Measurements from ENCODE around the gene GON4L.
"Not testable (repeated sequence)": the region's sequence is repeated elsewhere in the genome, so short reads cannot be mapped to it uniquely, and the experiment has no call there.

GON4L gene, protein sequence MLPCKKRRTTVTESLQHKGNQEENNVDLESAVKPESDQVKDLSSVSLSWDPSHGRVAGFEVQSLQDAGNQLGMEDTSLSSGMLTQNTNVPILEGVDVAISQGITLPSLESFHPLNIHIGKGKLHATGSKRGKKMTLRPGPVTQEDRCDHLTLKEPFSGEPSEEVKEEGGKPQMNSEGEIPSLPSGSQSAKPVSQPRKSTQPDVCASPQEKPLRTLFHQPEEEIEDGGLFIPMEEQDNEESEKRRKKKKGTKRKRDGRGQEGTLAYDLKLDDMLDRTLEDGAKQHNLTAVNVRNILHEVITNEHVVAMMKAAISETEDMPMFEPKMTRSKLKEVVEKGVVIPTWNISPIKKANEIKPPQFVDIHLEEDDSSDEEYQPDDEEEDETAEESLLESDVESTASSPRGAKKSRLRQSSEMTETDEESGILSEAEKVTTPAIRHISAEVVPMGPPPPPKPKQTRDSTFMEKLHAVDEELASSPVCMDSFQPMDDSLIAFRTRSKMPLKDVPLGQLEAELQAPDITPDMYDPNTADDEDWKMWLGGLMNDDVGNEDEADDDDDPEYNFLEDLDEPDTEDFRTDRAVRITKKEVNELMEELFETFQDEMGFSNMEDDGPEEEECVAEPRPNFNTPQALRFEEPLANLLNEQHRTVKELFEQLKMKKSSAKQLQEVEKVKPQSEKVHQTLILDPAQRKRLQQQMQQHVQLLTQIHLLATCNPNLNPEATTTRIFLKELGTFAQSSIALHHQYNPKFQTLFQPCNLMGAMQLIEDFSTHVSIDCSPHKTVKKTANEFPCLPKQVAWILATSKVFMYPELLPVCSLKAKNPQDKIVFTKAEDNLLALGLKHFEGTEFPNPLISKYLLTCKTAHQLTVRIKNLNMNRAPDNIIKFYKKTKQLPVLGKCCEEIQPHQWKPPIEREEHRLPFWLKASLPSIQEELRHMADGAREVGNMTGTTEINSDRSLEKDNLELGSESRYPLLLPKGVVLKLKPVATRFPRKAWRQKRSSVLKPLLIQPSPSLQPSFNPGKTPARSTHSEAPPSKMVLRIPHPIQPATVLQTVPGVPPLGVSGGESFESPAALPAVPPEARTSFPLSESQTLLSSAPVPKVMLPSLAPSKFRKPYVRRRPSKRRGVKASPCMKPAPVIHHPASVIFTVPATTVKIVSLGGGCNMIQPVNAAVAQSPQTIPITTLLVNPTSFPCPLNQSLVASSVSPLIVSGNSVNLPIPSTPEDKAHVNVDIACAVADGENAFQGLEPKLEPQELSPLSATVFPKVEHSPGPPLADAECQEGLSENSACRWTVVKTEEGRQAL (N-terminal part only)

DNA sequence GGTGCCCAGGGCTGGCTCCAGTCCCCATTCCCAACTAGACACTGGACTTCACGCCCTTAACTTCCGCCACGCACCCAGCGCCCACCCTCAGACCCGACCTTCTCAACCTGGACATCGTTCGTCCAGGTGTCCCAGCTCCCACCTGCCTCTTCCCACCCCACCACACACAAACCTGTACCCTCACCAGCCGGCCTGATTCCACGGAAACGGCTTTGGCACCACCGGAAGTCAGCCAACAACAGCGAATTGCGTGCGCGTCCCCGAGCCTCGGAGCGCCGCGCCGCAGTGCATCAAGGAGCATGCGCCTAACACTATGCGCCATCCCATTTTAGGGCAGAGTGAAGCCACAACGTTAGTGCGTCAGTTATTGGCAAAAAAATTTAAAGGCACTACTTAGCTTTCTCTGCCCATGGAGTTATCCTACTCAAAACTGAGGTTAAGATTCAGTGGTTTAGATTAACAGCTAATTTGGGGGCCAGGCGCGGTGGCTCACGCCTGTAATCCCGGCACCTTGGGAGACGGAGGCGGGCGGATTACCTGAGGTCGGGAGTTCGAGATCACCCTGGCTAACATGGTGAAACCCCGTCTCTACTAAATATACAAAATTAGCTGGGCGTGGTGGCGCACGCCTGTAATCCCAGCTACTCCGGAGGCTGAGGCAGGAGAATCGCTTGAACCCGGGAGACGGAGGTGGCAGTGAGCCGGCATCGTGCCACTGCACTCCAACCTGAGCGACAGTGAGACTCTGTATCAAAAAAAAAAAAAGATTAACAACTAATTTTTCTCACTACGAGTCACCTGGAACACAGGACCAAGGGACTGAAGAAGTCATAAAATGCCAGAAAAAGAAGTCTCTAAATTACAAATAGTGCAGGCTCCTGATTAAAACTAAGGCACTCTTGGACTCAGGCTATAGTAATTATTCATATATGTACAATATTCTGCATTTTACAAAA lies at the start of gene GON4L:
TSS of gene GON4L (minus strand) at position 240 of the 956 bp plus-strand sequence. CDS start 3,434 bp downstream, outside the sequence.
- peak; percentile 96 for DNase-seq (ENCODE audit: low read depth)

DNA sequence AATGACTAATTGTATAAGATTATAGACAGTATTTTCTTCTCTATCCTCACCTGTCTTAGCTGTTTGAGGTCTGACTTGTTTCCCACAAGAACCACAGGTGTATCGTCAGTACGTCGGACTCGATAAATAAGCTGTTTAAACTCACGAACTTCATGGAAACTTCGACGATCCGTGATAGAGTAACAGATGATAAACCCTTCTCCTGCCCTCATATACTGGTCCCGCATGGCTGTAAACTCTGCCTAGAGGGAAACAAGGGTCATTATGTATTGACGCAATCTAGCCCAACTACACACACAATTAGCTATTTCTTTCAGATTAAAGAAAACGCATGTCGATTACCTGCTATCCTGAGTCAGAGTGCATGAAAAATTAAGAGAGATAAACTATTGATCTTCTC lies 47.2 kb upstream of the GON4L start:
- no peak for DNase-seq (ENCODE audit: low read depth)

DNA sequence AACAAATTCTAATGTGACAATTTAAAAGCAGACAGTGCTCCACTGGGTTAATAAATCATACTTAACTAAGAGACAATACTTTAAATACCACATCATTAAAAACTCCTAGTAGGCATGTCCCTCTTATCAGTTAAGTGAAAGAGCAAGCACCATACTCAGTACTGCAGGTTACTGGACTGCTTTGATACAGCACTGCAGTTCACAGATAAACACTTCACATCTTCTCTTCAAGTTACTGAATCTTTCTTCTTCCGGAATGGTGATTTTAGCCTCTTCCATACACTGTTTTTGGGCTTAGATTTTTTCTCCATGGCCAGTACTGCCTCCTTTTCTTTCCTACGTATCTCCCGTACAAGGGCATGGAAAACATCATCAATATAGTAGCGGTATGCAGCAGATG lies 43.1 kb upstream of the GON4L start:
- DNase-seq (ENCODE audit: low read depth) = no peak

DNA sequence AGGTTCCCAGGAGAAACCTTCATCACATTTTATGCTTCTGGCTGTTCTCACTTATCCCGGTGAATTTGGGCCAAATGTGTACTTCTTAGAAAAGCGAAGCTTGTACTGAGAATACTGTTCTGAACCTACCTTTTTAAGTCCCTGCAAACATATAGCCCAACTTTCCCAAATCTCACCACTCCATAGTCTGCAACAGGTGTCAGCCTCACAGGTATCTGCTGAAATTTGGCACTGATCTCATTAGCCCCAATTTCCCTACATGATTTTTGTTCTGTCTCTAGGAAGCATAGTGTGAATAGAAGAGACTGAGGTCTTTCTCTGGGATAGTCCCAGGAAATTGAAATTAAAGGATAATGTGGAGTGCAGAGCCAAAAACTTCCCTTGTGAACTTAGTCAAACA lies 42.7 kb upstream of the GON4L start:
- no peak for DNase-seq (ENCODE audit: low read depth)

DNA sequence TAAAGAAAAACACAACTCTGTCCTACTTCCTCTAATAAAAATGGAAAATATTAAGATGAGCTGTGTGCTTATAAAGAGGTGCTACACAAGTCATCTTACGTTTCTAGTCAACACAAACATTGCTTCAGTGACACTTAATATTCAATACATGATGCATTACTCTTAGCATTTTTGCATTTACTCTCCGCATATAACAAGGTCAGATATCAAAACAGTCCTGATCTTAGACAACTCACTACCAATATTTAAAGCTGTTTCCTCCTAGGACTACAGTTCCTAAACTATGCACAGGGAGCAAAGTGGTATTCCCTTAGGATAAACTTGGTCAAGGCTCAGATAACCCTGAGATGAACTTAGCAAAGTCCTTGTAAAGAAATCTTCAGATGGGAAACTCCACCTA lies 41.9 kb upstream of the GON4L start:
- DNase-seq (ENCODE audit: low read depth) = no peak

DNA sequence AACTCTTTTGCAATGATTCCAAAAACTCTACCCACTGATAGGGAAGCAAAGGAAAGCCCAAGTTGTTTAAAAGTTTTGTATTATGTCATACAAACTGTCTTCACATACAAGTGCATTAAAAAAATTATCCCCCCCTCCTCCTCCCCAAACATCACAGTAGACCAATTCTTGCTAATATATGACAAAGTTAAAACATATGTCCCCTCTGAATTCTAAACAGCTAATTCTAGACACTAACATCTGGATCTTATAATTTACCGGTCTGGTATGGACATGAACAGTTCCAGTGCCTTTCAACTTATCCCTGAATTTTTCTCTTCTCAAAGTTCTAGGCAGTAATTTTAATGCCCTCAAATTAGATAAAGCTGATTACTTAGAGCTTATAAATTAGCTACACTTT lies 40.7 kb upstream of the GON4L start:
- DNase-seq (ENCODE audit: low read depth) = no peak

DNA sequence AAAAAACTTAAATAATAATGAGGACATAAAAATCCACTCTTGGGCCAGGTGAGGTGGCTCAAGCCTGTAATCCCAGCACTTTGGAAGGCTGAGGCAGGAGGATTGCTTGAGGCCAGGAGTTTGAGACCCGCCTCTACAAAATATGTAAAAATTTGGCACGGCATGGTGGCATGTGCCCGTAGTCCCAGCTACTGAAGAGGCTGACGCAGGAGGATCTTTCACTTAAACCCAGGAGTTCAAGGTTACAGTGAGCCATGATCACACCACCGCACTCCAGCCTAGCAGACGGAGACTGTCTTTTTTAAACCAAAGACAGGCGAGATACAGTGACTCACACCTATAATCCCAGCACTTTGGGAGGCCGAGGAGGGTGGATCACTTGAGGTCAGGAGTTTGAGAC lies 39.5 kb upstream of the GON4L start:
- DNase-seq (ENCODE audit: low read depth) = not testable (repeated sequence)

DNA sequence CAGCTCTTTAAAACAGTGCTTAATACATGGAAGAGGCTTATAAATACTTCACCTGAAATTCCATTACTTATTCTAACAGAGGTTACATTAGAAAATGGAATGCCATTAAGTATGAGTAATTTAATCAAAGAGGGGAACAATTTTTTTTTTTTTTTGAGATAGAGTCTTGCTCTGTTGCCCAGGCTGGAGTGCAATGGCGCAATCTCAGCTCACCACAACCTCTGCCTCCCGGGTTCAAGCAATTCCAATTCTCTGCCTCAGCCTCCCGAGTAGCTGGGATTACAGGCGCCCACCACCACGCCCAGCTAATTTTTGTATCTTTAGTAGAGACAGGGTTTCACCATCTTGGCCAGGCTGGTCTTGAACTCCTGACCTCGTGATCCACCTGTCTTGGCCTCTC lies 38.6 kb upstream of the GON4L start:
- DNase-seq (ENCODE audit: low read depth) = not testable (repeated sequence)

DNA sequence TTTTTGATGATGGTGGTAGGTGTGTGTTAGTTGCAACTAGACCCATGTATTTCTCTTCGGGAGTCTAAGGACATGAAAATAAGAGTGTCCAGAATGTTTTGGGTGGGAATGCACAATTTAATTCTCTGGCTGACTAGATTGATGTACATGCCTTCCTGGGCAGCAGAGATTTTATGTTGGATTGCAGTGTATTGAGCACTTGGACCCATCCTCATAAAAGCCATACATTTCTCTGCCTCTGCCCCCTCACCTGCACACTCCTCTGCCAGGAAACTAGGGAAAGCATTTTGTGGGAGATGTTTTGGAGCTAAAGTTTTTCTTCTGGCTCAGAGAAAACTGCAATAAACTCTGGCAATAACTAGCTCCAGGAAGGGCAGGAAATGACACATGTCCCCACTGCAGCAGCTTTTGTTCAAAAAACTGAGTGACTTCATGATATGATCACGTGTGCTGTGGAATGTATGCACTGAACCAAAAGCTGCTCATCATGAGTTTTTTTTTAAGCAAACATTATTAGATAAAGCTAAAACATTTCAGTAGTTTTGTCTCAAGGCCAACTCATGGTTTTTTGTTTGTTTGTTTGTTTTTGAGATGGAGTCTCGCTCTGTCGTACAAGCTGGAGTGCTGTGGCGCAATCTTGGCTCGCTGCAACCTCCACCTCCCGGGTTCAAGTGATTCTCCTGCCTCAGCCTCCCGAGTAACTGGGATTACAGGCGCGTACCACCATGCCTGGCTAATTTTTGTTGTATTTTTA lies 36.6 kb upstream of the GON4L start:
- DNase-seq (ENCODE audit: low read depth) = peak; percentile 95

DNA sequence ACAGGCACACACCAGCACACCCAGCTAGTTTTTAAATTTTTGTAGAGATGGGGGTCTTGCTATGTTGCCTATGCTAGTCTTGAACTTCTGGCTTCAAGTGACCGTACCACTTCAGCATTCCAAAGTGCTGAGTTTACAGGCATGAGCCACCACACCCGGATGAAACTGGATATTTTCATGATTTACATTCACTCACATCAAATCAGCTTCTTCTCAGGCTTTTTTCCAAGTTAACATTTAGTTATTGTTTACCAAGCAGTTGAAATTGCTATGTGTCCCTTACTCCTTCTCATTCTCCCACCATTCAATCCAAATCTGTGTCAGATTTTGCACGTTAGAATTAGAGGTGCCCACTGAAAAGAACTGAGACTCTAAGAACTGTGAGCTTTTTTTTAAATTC lies 35.8 kb upstream of the GON4L start:
- peak; percentile 88 for DNase-seq (ENCODE audit: low read depth)

DNA sequence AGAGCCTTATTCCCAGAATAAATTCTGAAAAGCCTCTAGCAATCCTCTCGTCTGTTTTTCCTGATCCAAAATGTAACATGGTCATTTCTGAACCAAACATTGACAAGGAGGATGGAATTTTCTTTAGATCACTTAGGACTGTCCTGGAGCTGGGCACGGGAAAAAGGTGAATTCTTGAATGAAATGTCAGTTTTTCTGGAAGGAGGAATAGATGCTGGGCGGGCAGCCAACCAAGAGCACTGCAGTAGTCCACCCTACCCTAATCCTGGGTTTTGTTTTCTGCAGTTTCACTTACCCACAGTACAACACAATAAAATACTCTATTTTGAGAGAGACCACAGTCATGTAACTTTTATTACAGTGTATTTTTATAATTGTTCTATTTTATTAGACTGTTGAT lies 33.2 kb upstream of the GON4L start:
- no peak for DNase-seq (ENCODE audit: low read depth)

DNA sequence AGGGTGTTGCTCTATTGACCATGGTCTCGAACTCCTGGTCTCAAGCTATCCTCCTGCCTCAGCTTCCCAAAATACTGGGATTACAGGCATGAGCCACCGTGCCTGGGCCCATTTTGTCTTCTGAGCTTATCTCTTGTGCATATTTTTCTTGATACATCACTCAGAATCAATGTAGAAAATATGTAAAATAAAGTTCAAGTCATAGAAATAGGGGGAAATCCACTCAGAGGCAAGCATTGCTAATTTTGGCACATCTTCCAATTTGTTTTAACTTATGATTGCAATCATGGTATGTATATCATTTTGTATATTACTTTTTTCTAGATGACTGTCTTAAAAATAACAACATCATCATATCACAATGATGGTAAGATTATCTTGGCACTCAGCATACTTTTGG lies 32.6 kb upstream of the GON4L start:
- no peak for DNase-seq (ENCODE audit: low read depth)

DNA sequence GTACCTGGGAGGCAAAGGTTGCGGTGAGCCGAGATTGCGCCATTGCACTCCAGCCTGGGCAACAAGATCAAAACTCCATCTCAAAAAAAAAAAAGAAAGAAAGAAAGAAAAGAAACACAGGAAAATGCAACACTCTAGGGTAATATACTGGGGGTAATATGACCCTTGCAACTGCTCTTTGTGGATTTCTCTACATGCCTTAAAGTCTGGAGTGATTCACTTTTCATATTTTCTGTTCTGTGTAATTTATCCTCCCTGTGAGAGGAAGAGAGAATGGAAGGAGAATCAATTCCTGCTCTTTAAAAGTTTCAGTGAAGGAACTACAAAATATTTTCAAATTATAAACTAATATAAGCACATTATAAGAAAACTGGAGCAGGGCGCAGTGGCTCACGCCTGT lies 31.5 kb upstream of the GON4L start:
- no peak for DNase-seq (ENCODE audit: low read depth)

DNA sequence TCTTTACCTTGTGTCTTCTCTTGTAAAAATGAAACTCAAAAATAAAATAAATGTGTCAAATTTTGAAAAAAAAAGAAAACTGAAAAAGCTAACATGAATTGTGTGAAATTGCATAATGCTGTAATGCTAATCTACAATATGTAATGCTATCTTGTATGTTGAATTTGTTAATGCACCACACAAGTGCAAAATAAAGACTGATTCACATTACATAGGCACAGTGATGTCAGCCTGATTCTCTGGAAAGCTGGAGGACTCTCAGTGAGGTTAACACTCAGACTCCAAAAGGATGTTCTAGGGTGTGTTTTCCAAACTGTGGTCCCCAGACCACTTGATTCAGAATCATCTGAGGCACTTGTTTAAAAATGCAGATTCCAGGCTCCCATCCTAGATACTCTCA lies 28.0 kb upstream of the GON4L start:
- no peak for DNase-seq (ENCODE audit: low read depth)

DNA sequence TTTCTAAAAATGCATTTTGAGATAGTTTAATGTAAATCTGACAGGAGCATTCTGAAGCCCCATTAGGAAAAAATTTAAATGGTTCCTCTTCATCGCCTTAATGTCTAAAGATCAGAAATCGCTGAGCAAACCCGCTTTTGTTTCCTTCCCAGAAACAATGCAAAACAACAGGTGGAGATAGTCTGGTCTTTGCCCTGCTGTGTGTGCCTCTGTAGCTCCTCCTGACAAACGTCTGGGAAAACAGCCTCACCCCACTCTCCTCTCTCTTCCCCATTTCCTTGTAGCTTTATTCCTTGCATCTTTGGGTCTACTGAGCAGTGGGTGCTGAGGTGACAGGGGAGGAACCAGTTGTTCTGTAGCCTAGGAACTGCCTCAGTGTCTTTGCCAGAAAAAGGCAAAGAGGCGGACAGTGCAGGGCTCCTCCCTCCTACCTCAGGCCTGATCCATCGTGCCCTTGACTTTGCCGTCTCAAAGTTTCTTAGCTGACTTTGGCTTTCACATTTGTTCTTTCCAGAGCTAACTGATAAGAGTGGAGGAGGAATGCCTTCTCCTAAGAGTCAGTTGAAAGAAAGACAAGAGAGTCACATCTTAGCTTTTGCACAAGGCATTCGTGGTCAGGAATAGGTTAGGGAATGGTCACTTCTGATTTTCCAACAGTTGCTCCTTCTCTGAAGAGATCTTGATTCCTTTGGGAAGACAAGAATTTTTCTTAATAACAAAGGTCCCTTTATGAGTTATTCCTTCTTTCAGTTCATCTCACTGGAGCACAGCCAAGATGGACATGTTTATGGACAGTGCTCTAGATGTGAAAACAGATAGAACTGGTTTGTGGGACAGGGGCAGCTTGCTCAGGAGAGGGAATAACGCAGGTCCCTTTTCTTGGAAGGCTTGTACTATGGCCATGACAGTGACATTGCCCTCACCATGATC lies 27.3 kb upstream of the GON4L start:
- no peak for DNase-seq (ENCODE audit: low read depth)

DNA sequence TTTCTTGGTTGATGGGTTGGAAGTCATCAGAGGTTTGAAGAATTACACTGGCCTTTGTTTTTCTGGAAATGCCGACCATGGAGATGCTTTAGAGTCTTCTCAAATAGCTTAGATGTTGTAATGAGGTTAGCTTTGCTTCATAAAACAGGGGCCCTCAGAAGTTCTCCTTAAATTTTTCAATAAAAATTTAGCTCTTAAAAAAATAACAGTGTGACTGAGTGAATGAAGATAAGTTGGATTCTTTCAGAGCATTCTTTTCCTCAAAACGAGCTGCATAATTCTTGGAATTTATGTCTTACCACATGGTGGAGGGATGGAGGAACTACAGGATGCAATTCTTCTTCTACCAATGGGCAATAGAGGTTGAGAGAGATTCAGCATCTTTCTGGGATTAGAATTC lies 25.8 kb upstream of the GON4L start:
- DNase-seq (ENCODE audit: low read depth) = no peak

DNA sequence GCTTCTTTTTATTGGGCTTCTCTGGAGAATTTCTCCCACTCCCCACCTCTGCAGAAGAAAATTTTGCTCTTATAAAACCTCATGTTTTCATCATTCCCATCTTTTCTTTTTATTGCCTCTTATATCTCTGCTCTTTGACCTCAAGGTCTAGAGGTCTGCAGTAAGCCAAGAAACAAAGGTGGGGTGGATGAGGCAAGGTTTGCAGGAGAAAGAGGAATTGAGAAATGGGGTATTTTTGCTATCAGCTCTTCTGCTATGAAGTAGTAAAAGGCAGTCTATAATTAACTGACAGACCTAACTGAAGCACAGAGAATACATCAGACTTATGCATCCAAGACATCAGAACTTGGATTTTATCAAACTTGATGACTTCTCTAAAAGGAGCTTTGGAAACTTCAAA lies 25.2 kb upstream of the GON4L start:
- DNase-seq (ENCODE audit: low read depth) = no peak

DNA sequence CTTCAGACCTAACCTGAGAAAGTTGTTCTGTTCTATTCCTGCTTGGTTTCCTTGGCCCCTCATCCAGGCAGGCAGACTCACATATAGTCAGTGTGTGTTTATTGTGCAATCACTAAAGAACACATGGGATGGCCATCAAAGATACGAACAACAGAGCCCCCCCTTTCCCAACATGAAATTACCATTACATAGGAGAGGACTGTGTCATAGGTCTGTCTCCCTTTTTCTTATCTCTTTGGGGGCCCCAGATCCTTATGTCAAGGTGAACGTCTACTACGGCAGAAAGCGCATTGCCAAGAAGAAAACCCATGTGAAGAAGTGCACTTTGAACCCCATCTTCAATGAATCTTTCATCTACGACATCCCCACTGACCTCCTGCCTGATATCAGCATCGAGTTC lies 23.9 kb upstream of the GON4L start:
- no peak for DNase-seq (ENCODE audit: low read depth)

DNA sequence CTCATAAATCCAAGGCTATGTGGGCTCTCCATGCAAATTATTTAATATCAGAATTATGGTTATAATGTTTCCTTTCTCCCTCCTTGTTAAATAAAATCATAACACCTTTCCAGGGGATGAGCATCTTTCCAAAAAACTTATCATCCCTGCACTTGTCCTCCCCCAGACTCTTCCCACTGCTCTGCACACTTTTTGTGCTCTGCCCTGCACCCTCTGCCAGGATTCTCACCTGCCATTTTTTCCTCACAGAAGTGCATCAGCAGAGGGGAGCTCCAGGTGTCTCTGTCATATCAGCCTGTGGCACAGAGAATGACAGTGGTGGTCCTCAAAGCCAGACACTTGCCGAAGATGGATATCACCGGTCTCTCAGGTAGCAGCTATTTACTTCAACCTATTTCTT lies 23.2 kb upstream of the GON4L start:
- no peak for DNase-seq (ENCODE audit: low read depth)

Measured in ELR (cell line).